Stimulated activated naive CD4-positive, alpha-beta T cell treated with Interleukin-2 at 50 U/mL for 16 hours (primary cell): ENCODE results near the gene SCFD2.

Experiments
- DNase-seq: peaks from one replicate; lab custom pipeline; 2025; lab: John Stamatoyannopoulos, UW

The SCFD2 gene

DNA sequence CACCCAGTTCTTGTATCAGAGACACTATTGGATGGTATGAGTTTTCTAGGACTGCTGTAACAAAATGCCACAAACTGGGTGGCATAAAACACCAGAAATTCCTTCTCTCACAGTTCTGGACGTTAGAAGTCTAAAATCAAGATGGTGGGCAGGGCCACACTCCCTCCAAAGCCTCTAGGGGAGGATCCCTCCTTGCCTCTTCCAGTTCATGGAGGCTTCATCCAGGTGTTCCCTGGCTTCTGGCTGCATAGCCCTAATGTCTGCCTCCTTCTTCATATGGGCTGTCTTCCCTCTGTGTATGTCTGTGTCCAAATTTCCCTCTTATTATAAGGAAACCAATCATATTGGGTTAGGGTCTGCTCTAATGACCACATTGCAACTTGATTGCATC, 542.2 kb downstream of the SCFD2 start:
- DNase-seq = no peak
